ENCODE data around the gene SH3TC1. TPM values are rescaled to one million over a fixed set of nuclear protein-coding genes. Genes with fewer than 3 reads are reported as not detected.

Gene SH3TC1
- total and polyA plus RNA-seq, 12 donors, result 1.5 to 58.7 (median 22.0) TPM

- DNase-seq, result peak in 2 of 7 donors; percentile 51 to 62
- Histone ChIP-seq H3K4me3 (no peak overlapping the region), H3K9me3 (replicated peaks in 1 of 3) (no peaks in the 10 kb centered on the region), H3K27me3 (no peaks in the 10 kb centered on the region), H3K4me1 (replicated peaks in 1 of 2) (peaks cover 0 to 4% of the 10 kb centered on the region in 2 donors), H3K36me3 (replicated peaks in 1 of 2) (peaks cover 0 to 10% of the 10 kb centered on the region in 2 donors), H3K27ac (no peak overlapping the region)
- intact Hi-C loops (cut with DNase I), result no loop called here
- TF ChIP-seq CTCF (IDR thresholded peaks at IDR 0.05) (no peak), POLR2A (IDR thresholded peaks at IDR 0.05) (no peak)
- 35 to 62% (median 46%) methylated on average over 5 to 19 of the region's 19 CpGs for WGBS, 4 donors
These were observed 6.2 kb downstream of the SH3TC1 start for GRCh38 chr4:8205241-8205707.

- no peaks in the 10 kb centered on the region for H3K27me3 ChIP-seq
- intact Hi-C loops (cut with DNase I), result no loop called here
- peaks cover 0 to 10% of the 10 kb centered on the region in 2 donors for H3K36me3 ChIP-seq (replicated peaks in 1 of 2)
- TF ChIP-seq CTCF (IDR thresholded peaks at IDR 0.05) (no peak), POLR2A (IDR thresholded peaks at IDR 0.05) (no peak)
- H3K4me3 ChIP-seq, result no peak overlapping the region
- WGBS, 4 donors, result 64 to 90% (median 73%) methylated on average over 5 to 26 of the region's 26 CpGs
- no peaks in the 10 kb centered on the region for H3K9me3 ChIP-seq (replicated peaks in 1 of 3)
- H3K4me1 ChIP-seq (replicated peaks in 1 of 2), result peaks cover 0 to 4% of the 10 kb centered on the region in 2 donors
- no peak for DNase-seq
- no peak overlapping the region for H3K27ac ChIP-seq
These were observed 6.9 kb downstream of the SH3TC1 start for GRCh38 chr4:8205749-8206611.

- DNase-seq, result no peak
- WGBS, 4 donors, result 74 to 87% (median 80%) methylated on average over 6 of the region's 6 CpGs
- intact Hi-C loops (cut with DNase I), result no loop called here
- Histone ChIP-seq H3K4me1 (replicated peaks in 1 of 2) (no peaks in the 10 kb centered on the region), H3K27me3 (no peaks in the 10 kb centered on the region), H3K36me3 (replicated peaks in 1 of 2) (peaks cover 0 to 10% of the 10 kb centered on the region in 2 donors), H3K4me3 (no peak overlapping the region), H3K9me3 (replicated peaks in 1 of 3) (no peaks in the 10 kb centered on the region), H3K27ac (no peak overlapping the region)
- no peak for TF ChIP-seq POLR2A (IDR thresholded peaks at IDR 0.05)
- no peak for TF ChIP-seq CTCF (IDR thresholded peaks at IDR 0.05)
These were observed 8.2 kb downstream of the SH3TC1 start for GRCh38 chr4:8207314-8207713.

DNA sequence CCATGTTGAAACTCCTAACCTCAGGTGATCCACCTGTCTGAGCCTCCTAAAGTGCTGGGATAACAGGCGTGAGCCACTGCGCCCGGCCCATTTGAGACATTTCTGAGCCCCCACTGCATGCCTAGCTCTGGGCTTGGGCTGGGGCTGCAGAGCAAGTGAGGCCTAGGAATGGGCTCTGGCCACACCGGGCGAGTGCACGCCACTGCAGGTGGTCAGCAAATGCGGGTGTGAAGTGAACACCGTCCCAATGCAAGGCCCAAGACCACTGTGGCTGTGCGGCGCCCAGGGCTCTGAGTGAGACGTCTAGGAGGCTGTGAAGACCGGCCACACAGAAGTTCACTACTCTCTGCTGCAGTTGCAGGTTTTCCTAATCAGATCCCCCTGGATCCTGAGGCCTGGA, 9.5 kb downstream of the SH3TC1 start:
- 92 to 97% (median 95%) methylated on average over 4 to 12 of the region's 12 CpGs for whole genome bisulfite sequencing, 4 donors
- Histone ChIP-seq H3K27me3 (no peaks in the 10 kb centered on the region), H3K9me3 (replicated peaks in 1 of 3) (no peaks in the 10 kb centered on the region), H3K4me1 (replicated peaks in 1 of 2) (no peaks in the 10 kb centered on the region), H3K4me3 (no peak overlapping the region), H3K36me3 (replicated peaks in 1 of 2) (peaks cover 0 to 10% of the 10 kb centered on the region in 2 donors), H3K27ac (no peak overlapping the region)
- TF ChIP-seq POLR2A (IDR thresholded peaks at IDR 0.05) (no peak), CTCF (IDR thresholded peaks at IDR 0.05) (no peak)
- intact Hi-C loops (cut with DNase I), result no loop called here
- DNase-seq, result no peak

Measured in adrenal gland (tissue), 12 donors.